ENCODE measurements around the gene SUGCT.

- no peak for TF ChIP-seq CTCF (IDR thresholded peaks at IDR 0.05; ENCODE audit: insufficient read depth, low read length)
- TF ChIP-seq POLR2AphosphoS5 (IDR thresholded peaks at IDR 0.05; ENCODE audit: low read depth): no peak
- TF ChIP-seq GABPA (IDR thresholded peaks at IDR 0.05; ENCODE audit: low read depth): no peak
- TF ChIP-seq REST (IDR thresholded peaks at IDR 0.05; ENCODE audit: insufficient replicate concordance, low read depth): no peak
- TF ChIP-seq SPI1 (IDR thresholded peaks at IDR 0.05; ENCODE audit: borderline replicate concordance, low read depth): no peak
Measured at GRCh38 chr7:40354711-40355110, 219.9 kb downstream of the SUGCT start.
